Inflammatory macrophage treated with lipopolysaccharide for 1 hour (primary cell): ENCODE results near the gene MICAL2.
"Not testable (repeated sequence)": the region's sequence is repeated elsewhere in the genome, so short reads cannot be mapped to it uniquely, and the experiment has no call there.

Experiments
- DNase-seq, 2 donors: peaks; one replicate each; pipeline ENCODE4 v3.0.0-alpha.2; 2020 to 2022

Gene MICAL2

DNA sequence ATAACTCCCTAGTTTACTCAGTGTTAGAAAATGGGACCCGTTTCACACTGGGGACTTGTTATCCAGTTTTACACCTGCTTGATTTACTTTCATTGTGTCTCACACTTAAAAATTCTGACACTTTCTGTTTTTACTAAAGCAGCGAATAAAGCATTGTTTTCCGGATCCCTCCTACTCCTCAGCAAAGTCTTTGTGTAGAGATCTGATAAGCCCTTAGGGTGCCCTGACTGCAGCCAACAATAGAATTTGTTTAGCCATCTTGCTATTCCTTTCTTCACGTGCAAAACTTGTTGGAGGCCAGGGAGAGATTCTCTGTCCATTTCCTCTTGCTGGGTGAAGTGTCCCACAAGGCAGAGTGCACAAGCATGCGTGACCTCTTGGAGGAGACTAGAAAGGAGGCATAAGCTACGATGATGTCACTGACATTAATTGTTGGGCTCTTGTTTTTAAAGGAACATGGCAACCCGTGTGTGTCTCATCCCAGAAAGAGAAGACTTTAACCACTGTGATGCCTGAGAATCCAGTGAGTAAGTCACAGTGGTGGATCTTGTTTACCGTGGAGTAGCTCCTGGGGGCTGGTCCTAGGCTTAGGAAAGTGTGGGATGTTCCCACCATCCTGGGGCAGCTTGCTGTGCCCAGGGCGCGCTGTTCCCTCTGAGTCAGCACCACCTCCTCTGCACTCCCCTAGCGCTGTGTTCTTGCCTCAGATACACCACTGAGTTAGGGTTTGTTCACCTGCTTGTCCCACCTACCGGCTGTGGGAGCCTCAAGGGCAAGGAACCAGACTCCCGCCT lies 27.7 kb downstream of the MICAL2 start:
- DNase-seq, result peak in 1 of 2 donors; percentile 44

GRCh38 chr11:12139144-12139881 lies 28.9 kb downstream of the MICAL2 start:
- DNase-seq, result no peak

GRCh38 chr11:12140186-12140793 lies 29.9 kb downstream of the MICAL2 start:
- no peak for DNase-seq

DNA sequence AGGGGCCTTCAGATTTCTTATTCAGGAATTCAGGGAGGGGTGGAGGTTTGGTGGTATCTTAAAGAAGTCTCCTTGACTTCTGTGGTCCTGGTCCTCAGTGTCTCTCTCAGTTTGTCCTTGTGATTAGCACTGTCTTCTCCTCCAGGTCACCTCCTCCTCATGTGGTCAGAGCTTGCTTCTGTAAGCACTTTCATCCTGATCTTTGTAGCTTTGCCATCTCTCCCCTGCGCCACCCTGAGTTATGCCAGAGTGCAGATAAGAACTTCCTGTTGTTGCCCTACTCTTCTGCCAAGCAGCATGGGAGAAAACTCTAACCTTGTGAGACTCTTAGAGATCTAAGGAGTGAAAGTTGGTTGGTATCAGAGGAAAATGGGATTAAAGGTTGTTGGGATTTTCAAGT lies 30.9 kb downstream of the MICAL2 start:
- no peak for DNase-seq

DNA sequence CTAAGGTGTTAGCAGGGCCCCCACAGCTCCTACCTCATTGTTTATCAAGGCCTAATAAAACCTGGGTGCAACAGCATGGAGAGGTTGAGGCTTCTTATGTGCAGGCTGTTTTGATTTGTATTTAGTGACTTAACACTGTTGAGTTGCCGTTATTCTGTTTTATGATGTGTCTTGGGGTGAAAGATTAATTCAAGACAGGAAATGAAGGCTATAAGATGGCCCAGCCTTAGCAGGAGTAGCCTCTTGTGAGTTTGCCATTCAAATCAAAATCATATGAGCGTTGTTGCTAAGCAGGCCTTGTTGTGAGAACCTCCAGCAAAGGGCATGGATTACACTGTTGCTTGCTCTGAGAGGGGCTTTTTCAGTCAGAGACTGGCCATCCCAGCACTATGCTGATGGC lies 31.8 kb downstream of the MICAL2 start:
- no peak for DNase-seq

DNA sequence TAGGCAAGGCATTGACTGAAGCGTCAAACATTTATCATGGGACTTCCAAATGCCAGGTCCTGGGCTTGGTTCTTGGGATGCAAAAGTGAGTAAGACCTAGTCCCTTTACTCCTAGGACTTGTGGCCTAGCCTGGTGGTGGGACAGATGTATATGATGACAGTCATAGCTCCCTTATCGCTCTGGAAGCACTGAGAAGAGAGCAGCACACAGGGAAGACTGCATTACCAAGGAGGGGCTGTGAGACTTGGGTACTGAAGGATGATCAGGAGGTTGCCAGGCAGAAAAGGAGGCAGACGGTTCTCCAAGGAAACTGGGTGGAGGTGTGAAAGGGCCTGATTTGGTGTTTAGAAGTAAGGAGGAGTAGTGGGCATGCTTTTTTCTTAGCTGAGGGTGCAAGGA lies 32.5 kb downstream of the MICAL2 start:
- DNase-seq, result no peak

- DNase-seq, result no peak
Observed at GRCh38 chr11:12143461-12144258, 33.3 kb downstream of the MICAL2 start.

DNA sequence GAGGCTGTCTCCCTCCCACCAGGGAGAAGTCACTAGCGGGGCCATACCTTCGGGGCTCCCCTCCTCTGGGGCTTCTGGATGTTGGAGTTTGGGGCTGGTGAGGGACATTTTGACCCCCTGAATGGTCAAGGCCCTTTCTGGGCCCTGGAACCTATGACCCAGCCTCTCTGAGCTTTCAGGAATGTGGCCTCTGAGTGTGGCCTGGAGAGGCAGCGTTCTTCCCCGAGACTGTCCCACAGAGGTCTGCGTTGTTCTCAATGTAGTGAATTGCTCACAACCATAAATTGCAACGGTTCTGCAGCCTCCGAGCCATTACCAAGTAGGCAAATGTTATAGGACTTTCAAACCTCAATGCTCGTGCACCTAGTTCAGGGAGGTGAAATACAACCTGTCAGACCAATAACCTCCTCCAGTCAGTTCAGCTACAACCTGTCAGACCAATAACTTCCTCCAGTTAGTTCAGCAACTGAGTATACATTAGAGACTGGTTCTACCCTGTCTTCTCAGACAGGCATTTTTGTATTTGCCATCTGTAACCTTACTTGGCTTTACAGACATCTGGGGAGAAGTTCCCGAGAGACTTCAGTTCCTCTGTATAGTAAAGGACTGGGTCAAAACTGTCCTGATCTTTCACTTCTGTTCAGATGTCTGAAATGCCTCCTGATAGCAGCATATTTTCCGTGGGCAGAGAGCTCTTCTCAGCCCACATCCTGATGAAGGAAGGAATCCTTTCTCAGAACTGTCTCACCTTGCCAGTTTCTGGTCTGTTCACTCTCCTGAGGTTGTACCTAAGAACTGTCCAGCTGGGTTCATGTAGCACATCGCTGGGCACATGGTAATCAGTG lies 34.2 kb downstream of the MICAL2 start:
- no peak for DNase-seq

- DNase-seq, result not testable (repeated sequence)
Observed at GRCh38 chr11:12146678-12147077, 36.3 kb downstream of the MICAL2 start.

DNA sequence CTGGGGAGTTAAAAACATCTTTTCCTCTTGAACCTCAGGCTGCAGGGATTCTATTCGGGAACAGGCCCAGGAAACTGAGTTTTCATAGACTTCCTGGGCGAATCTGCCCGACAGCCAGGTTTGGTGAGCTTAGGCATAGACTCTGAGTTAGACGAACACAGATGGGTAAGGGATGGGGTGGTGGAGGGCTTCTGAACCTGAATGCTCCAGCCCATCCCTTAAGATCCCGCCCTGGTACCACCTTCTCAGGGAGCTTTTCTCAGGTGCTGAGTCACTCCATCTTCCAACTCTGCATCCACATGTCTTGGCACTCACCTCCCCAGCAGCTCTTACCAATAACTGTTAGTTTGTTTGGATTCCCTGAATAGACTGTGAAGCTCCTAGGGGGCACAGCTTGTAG lies 37.4 kb downstream of the MICAL2 start:
- no peak for DNase-seq

DNA sequence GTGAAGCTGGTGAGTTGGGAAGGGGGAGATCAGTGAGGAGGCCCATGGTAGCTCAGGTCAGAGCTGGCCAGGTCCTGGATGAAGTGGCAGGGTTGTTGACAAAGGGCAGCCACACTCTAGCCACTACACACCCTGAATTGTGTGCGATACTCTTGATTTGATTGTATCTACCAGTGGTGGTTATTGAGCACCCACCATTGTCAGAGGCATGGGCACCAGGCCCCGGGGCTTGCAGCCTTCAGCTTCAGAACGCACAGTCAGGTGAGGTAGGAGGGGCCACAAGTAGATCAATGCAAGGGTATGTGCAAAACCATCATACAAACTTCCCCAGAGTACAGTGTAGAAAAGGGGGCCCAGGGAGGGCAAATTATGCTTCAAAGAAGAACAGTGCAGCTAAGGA lies 38.1 kb downstream of the MICAL2 start:
- DNase-seq, result no peak

DNA sequence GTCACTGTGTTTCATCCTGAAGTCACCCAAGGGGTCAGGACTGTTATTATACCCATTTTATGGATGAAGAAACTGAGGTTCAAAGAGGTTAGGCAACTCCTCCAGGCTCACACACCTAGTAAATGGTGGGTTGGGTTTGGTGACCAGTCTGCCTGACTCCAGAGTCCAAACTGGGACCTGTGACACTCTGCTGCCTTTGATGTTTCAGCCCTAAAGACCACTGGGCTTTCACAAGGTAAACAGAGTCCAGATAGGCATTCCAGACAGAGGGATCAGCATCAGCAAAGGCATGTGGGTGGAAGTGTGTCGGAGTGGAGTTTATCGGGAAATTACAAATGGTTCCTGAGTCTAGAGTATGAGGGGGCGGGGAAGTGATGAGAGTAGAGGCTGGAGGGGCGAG lies 38.5 kb downstream of the MICAL2 start:
- DNase-seq, result no peak

- DNase-seq, result peak; percentile 64 to 78
Observed at GRCh38 chr11:12149672-12150225, 39.4 kb downstream of the MICAL2 start.

DNA sequence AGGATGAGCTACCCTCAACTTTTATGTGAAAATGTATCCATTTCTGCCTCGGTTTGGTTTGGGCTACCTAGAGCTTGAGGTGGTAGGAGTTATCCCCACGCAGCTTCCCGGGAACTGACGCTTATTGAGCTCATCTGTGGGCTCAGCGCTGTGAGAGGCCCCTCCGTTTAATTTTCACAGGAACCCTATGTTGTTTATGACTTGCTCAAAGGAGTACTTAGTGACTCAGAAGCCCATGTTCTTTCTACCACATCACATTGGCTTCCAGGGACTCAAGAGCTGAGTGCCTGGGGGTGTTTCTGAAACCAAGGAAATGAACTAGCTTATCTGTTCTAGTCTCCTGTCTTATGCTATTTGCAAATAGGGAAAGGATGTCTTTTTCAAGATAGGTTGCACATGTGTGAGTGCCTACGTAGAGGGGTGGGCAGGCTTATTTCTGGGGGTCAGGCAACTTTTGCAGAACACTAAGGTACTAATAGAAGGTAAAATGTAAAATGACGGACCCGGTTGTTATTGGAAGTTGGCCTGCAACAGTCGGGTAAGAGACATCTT lies 40.5 kb downstream of the MICAL2 start:
- DNase-seq, result peak in 1 of 2 donors; percentile 34

DNA sequence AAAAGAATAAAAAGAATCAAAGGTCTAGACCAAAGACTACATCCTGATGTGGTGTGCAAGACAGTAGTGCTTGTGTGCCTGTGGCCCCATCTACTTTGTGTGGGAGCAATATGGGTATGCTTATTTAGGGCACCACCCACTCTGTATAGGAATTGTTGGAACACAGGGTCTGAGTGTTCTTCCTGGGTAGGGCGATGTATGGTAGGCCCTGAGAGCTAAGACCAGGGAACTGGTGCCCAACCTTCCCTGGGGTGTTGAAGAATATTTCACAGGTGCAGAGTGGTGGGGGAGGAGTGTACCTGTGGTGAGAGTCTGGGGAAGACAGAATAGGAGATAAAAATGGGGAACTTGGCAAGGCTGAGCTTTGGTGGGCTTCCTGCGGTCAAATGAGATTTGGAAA lies 41.9 kb downstream of the MICAL2 start:
- DNase-seq, result no peak

- no peak for DNase-seq
Observed at GRCh38 chr11:12154871-12155668, 44.7 kb downstream of the MICAL2 start.

GRCh38 chr11:12155696-12156095 lies 45.3 kb downstream of the MICAL2 start:
- no peak for DNase-seq

DNA sequence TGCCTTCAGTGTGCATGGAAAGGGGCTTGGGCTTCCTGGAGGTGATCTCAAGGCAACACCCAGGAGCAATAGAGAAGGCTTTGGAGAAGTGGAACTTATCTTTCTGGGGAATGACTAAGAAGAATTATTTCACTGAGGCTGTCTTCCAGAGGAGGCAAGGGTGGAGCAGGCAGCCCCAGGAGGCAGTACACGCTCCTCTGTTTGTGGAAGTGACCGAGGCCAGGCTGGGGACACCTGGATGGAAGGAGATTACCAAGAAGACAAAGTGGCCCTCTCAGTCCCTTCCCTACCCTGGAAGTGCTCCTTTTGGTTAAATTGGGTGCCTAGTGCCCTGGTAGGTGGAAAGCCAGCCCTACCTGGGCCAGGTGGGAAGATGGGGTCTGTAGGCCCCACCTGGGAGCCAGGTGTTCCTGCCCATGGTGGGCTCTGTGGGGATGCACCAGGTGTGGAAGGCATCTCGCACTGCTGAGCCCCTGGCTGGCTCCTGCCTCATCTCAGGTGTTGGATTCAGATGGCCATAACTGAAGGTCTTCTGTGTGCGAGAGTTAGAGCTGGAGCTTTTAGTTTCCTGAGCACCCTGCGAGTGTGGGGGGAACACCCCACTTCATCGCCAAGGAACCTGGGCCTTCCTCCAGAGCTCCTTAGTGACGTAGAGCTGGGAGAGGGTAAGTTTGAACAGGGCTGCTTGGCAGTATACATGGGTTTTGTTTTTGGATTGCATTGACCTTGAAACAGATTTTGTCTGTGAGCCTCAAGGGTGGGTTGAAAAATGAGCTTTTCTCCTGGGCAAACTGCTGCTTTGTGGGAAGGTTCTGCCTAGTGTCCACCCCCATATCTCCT lies 46.1 kb downstream of the MICAL2 start:
- peak; percentile 28 to 41 for DNase-seq

DNA sequence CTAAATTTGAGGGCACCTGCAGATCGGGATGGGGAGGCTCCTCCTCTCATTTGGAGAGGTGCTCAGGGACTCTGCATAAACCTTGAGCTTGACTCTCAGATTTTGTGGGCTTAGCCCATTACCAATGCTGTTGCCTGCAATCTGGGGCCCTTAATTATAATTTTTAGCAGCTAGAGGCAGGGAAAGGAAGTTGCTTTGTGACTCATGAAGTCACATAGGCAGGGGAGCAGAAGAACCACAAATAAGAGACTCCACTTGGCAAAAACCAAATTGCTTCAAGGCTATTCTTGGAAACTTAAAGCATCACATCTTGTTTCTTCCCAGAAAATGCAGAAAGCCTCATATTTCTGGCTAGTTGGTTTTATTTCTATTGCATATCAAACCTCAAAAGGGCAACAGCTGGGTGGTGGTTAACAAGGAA lies 46.9 kb downstream of the MICAL2 start:
- peak; percentile 66 to 75 for DNase-seq

DNA sequence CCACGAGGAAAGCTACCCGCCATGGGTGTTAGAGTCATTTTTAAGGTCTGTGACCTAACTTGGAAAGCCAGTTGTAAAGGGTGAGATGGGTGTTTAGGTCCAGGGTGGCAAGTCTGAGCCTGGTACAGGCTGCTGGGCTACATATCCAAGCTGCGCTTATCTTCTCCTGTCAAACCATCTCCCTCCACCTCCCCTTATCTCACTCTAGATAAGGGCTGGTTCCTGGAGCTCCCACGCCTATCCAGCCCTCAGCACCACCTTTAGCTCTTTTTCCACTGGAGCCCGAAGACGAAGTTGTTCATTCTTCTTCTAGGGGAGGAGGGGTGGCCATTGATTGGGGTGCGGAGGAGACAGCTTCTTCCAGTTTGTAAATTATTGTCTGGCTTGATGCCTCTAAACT lies 48.5 kb downstream of the MICAL2 start:
- DNase-seq, result no peak
